GM19468 (cell line): ENCODE results near the gene NPIPB4.
"Not testable (repeated sequence)": the region's sequence is repeated elsewhere in the genome, so short reads cannot be mapped to it uniquely, and the experiment has no call there.

ENCODE experiments used
- ATAC-seq: cut with Tn5 transposase; IDR thresholded peaks from one replicate; pipeline ENCODE4 v1.9.1; 2021; ENCODE audit warnings: mild to moderate bottlenecking, moderate library complexity, moderate number of reproducible peaks; ENCODE audit not compliant: unreplicated experiment; ENCODE audit errors: extremely low read depth

Gene NPIPB4

GRCh38 chr16:21790506-21790905 is 67.0 kb downstream of the NPIPB4 start:
- not testable (repeated sequence) for ATAC-seq
